HEK293T (cell line): ENCODE data around the gene TMX4.

Experiments
- CTCF ChIA-PET: fragments of 350-600 bp; formaldehyde crosslinking; extraction: SDS; loops from one replicate; lab custom pipeline; 2021; ENCODE audit warnings: antibody characterized with exemption, inconsistent platforms; lab: Yijun Ruan, JAX
- POLR2A ChIA-PET: fragments of 350-600 bp; formaldehyde crosslinking; extraction: SDS; loops from one replicate; lab custom pipeline; 2020; ENCODE audit warnings: antibody characterized with exemption, inconsistent platforms; lab: Yijun Ruan, JAX
- DNase-seq: peaks from one replicate; pipeline ENCODE4 v3.0.0; 2012; ENCODE audit warnings: mixed read lengths; ENCODE audit errors: extremely low spot score
- ARNT ChIP-seq: fragments of 450-650 bp; IDR thresholded peaks from 2 replicates; pipeline ENCODE4 v1.6.1; 2017; ENCODE audit warnings: mild to moderate bottlenecking
- BHLHE40 ChIP-seq: fragments of 450-650 bp; IDR thresholded peaks from 2 replicates; pipeline ENCODE4 v1.6.1; 2016; ENCODE audit warnings: mild to moderate bottlenecking, moderate library complexity, borderline replicate concordance
- CTBP1 ChIP-seq: fragments of 450-650 bp; IDR thresholded peaks from 2 replicates; pipeline ENCODE4 v1.6.1; 2016; ENCODE audit warnings: borderline replicate concordance
- ELF4 ChIP-seq: fragments of 450-650 bp; IDR thresholded peaks from 2 replicates; pipeline ENCODE4 v1.6.1; 2017; ENCODE audit warnings: antibody characterized with exemption
- FOXA1 ChIP-seq: fragments of 450-650 bp; IDR thresholded peaks from 2 replicates; pipeline ENCODE4 v1.6.1; 2016; ENCODE audit warnings: mild to moderate bottlenecking
- FOXK2 ChIP-seq: fragments of 450-650 bp; IDR thresholded peaks from 2 replicates; pipeline ENCODE4 v1.6.1; 2016; ENCODE audit warnings: mild to moderate bottlenecking
- FOXM1 ChIP-seq: fragments of 450-650 bp; IDR thresholded peaks from 2 replicates; pipeline ENCODE4 v1.6.1; 2017; ENCODE audit warnings: mild to moderate bottlenecking, borderline replicate concordance
- HDGF ChIP-seq: fragments of 450-650 bp; IDR thresholded peaks from 2 replicates; pipeline ENCODE4 v1.6.1; 2017; ENCODE audit warnings: antibody characterized with exemption, borderline replicate concordance
- L3MBTL2 ChIP-seq: fragments of 450-650 bp; conservative IDR thresholded peaks from 2 replicates; pipeline ENCODE4 v1.6.1; 2016; ENCODE audit warnings: mild to moderate bottlenecking
- LEF1 ChIP-seq: fragments of 450-650 bp; IDR thresholded peaks from 2 replicates; pipeline ENCODE4 v1.6.1; 2017; ENCODE audit warnings: mild to moderate bottlenecking, borderline replicate concordance
- NFRKB ChIP-seq: fragments of 450-650 bp; IDR thresholded peaks from 2 replicates; pipeline ENCODE4 v1.6.1; 2016; ENCODE audit warnings: mild to moderate bottlenecking, moderate library complexity
- SP1 ChIP-seq: fragments of 450-650 bp; IDR thresholded peaks from 2 replicates; pipeline ENCODE4 v1.6.1; 2017
- SUZ12 ChIP-seq: fragments of 450-650 bp; IDR thresholded peaks from 2 replicates; pipeline ENCODE4 v1.6.1; 2016; ENCODE audit warnings: mild to moderate bottlenecking
- TARDBP ChIP-seq: fragments of 450-650 bp; IDR thresholded peaks from 2 replicates; pipeline ENCODE4 v1.6.1; 2016
- ZNF384 ChIP-seq: fragments of 450-650 bp; IDR thresholded peaks from 2 replicates; pipeline ENCODE4 v1.6.1; 2016
- TF ChIP-seq, protein P1 (sequence below): fragments of 450-650 bp; IDR thresholded peaks from 2 replicates; pipeline ENCODE4 v1.6.1; 2016

The TMX4 gene

GRCh38 chr20:7993238-7993637 lies 26.3 kb downstream of the TMX4 start:
- TF ChIP-seq HDGF, result no peak
- TF ChIP-seq FOXA1, result no peak
- TF ChIP-seq, protein P1, sequence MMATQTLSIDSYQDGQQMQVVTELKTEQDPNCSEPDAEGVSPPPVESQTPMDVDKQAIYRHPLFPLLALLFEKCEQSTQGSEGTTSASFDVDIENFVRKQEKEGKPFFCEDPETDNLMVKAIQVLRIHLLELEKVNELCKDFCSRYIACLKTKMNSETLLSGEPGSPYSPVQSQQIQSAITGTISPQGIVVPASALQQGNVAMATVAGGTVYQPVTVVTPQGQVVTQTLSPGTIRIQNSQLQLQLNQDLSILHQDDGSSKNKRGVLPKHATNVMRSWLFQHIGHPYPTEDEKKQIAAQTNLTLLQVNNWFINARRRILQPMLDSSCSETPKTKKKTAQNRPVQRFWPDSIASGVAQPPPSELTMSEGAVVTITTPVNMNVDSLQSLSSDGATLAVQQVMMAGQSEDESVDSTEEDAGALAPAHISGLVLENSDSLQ, result no peak
- TF ChIP-seq SP1, result no peak
- TF ChIP-seq CTBP1, result no peak
- no peak for TF ChIP-seq TARDBP
- TF ChIP-seq ARNT, result no peak
- TF ChIP-seq L3MBTL2, result no peak
- no peak for TF ChIP-seq BHLHE40
- TF ChIP-seq FOXM1, result no peak
- TF ChIP-seq SUZ12, result no peak
- TF ChIP-seq ZNF384, result no peak
- no peak for TF ChIP-seq FOXK2
- no peak for TF ChIP-seq ELF4
- TF ChIP-seq LEF1, result no peak
- POLR2A ChIA-PET, result no interaction called here
- DNase-seq, result no peak
- CTCF ChIA-PET, result no interaction called here

GRCh38 chr20:7990385-7990784 lies 29.2 kb downstream of the TMX4 start:
- CTCF ChIA-PET, result no interaction called here
- POLR2A ChIA-PET, result no interaction called here
- no peak for TF ChIP-seq NFRKB
- no peak for DNase-seq

DNA sequence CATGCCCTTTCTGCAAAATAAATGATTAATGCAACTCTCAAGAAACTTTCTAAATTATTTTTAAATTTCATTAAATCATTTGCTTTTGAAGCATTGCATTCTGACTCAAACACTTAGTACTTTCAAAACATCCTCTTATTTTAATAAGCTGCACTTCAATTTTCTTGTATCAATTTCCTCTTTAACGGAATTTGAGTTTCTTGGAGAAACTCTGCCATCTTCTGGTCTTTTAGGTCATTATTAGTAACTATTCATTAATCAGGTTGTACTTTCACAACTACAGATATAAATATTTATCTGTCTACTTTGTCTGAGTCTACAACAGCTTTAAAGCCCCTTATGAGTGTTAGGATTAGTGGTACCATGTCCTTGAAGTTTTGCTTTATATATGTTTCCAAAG lies 30.2 kb downstream of the TMX4 start:
- no peak for TF ChIP-seq SP1
- TF ChIP-seq L3MBTL2, result no peak
- TF ChIP-seq, protein P1, result no peak
- no peak for TF ChIP-seq ARNT
- no peak for TF ChIP-seq FOXM1
- no peak for TF ChIP-seq TARDBP
- TF ChIP-seq CTBP1, result no peak
- no peak for TF ChIP-seq NFRKB
- no peak for TF ChIP-seq SUZ12
- TF ChIP-seq ELF4, result no peak
- no peak for TF ChIP-seq FOXA1
- no peak for TF ChIP-seq ZNF384
- TF ChIP-seq BHLHE40, result no peak
- TF ChIP-seq LEF1, result no peak
- no peak for TF ChIP-seq HDGF
- POLR2A ChIA-PET, result no interaction called here
- CTCF ChIA-PET, result interaction anchor here (0.8 kb wide), 1 partner anchor 53 kb away, joined by 3 read pairs; no protein-coding TSS in a partner anchor
- no peak for DNase-seq

GRCh38 chr20:7985916-7986315 lies 33.6 kb downstream of the TMX4 start:
- DNase-seq, result no peak
- ChIA-PET CTCF (no interaction called here), POLR2A (no interaction called here)
- TF ChIP-seq NFRKB, result no peak
- no peak for TF ChIP-seq ZNF384
- TF ChIP-seq ELF4, result no peak
- TF ChIP-seq BHLHE40, result no peak
- TF ChIP-seq FOXM1, result no peak
- TF ChIP-seq, protein P1, result no peak
- no peak for TF ChIP-seq LEF1
- TF ChIP-seq FOXA1, result no peak
- no peak for TF ChIP-seq SP1
- no peak for TF ChIP-seq ARNT
- no peak for TF ChIP-seq TARDBP
- TF ChIP-seq L3MBTL2, result no peak

DNA sequence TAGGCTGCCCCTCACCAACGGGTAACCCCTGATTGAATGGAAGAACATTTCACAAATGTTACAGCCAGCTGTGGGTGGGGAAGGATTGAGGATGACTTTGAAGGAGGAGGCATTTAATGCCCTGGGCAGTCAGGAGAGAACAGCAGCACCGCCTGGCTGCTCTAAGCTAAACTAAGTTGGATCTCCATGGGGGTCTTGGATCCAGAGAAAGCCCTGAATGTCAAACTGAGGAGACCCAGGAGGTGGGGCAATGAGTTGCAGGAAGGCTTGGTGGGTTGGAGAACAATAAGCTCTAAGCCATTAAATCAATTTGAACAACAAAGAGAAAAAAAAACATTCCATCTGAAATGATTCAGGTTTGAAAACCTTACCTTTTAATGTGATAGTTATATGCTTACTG lies 35.4 kb downstream of the TMX4 start:
- ChIA-PET CTCF (interaction anchor here (0.8 kb wide), 1 partner anchor 737 kb away, joined by 3 read pairs; no protein-coding TSS in a partner anchor), POLR2A (no interaction called here)
- TF ChIP-seq L3MBTL2 (no peak), HDGF (no peak), ZNF384 (no peak), SUZ12 (no peak), SP1 (no peak), LEF1 (no peak), TARDBP (no peak), CTBP1 (no peak), ELF4 (no peak), BHLHE40 (no peak), FOXK2 (no peak), FOXA1 (no peak), ARNT (no peak), FOXM1 (no peak), NFRKB (no peak)
- TF ChIP-seq, protein P1, result no peak
- no peak for DNase-seq

DNA sequence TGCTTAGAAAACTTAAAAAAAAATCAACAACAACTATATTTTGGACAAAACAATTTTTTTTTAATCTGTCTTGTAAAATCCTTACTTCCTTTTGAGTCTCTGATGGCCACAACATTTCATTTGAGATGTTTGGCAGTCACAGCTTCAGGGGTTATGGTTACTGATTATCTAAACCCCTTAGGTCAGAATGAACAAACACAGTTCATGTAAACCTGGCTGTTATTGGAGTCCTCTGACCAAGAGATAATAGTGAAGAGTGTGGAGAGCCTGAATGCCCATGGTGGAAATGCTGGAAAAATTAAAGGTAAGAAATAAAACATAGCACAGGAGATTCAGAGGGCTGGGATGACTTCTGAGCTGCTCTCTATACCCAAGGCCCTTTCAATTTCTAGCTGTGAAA lies 38.2 kb downstream of the TMX4 start:
- TF ChIP-seq FOXM1, result no peak
- no peak for TF ChIP-seq L3MBTL2
- TF ChIP-seq LEF1, result no peak
- POLR2A ChIA-PET, result no interaction called here
- CTCF ChIA-PET, result no interaction called here
- no peak for DNase-seq
